Measurements from ENCODE around the gene TPM2.
"Not testable (repeated sequence)": the region's sequence is repeated elsewhere in the genome, so short reads cannot be mapped to it uniquely, and the experiment has no call there.

Gene TPM2

GRCh38 chr9:35643046-35643445, 46.7 kb downstream of the TPM2 start:
- no peak overlapping the region for H3K4me3 Mint-ChIP-seq
- no peak for ATAC-seq
- no peaks in the 10 kb centered on the region for H3K27me3 Mint-ChIP-seq
- H3K9me3 Mint-ChIP-seq, result peaks cover 4 to 13% of the 10 kb centered on the region in 2 donors
- no peak overlapping the region for H3K27ac Mint-ChIP-seq
- no peak for DNase-seq
- peaks cover 76% of the 10 kb centered on the region for H3K4me1 Mint-ChIP-seq

- Mint-ChIP-seq H3K9me3 (peaks cover 4 to 13% of the 10 kb centered on the region in 2 donors), H3K4me1 (peaks cover 80% of the 10 kb centered on the region)
- H3K4me3 Mint-ChIP-seq, ATAC-seq, DNase-seq, H3K27me3 Mint-ChIP-seq, H3K27ac Mint-ChIP-seq: not testable (repeated sequence)
Measured at GRCh38 chr9:35641478-35641877, 48.2 kb downstream of the TPM2 start.

- not testable (repeated sequence) for H3K27ac Mint-ChIP-seq
Measured at GRCh38 chr9:35640431-35640830, 49.3 kb downstream of the TPM2 start.

GRCh38 chr9:35639631-35640030, 50.1 kb downstream of the TPM2 start:
- peaks cover 4 to 13% of the 10 kb centered on the region in 2 donors for H3K9me3 Mint-ChIP-seq
- H3K4me1 Mint-ChIP-seq, result peaks cover 81% of the 10 kb centered on the region
- peak overlapping the region; percentile 77 to 92 for H3K27ac Mint-ChIP-seq
- H3K4me3 Mint-ChIP-seq, result peak overlapping the region; percentile 64 to 75
- no peak for DNase-seq
- H3K27me3 Mint-ChIP-seq, result no peaks in the 10 kb centered on the region
- ATAC-seq, result no peak

More at GRCh38 chr9:35640431-35640830, 49.3 kb downstream of the TPM2 start:
- DNase-seq, H3K4me3 Mint-ChIP-seq, ATAC-seq, H3K27me3 Mint-ChIP-seq: not testable (repeated sequence)
- H3K9me3 Mint-ChIP-seq, result peaks cover 4 to 13% of the 10 kb centered on the region in 2 donors
- peaks cover 80% of the 10 kb centered on the region for H3K4me1 Mint-ChIP-seq

DNA sequence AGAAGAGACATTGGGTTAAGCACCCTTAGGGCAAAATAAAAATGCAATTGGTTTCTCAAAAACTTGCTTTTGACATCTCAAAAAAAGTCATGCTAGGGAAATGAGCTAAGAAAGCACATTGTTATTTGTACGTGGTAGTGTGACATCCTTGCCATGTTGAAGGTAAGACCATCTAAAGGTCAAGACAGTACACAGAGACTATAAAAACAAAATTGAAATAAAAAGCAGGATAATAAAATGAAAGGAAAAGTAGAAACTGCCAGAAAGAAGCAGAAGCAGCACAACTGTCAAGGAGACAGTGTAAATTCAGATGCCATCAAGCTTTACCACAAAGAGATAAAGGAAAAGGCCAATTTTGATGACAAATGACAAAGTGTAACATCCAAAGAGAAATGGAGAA, 50.5 kb downstream of the TPM2 start:
- Mint-ChIP-seq H3K4me1 (peaks cover 80% of the 10 kb centered on the region), H3K27ac (peak overlapping the region; percentile 77 to 92)
- ATAC-seq, result peak; percentile 68

GRCh38 chr9:35638751-35639150, 51.0 kb downstream of the TPM2 start:
- Mint-ChIP-seq H3K4me1 (peaks cover 79% of the 10 kb centered on the region), H3K4me3 (peak overlapping the region; percentile 21 to 38), H3K9me3 (peaks cover 4 to 13% of the 10 kb centered on the region in 2 donors), H3K27ac (peak overlapping the region; percentile 77 to 92)
- not testable (repeated sequence) for H3K27me3 Mint-ChIP-seq, ATAC-seq
- peak in 1 of 2 donors; percentile 42 for DNase-seq

More for the DNA sequence above, 50.5 kb downstream of the TPM2 start:
- not testable (repeated sequence) for DNase-seq, H3K27me3 Mint-ChIP-seq
- Mint-ChIP-seq H3K4me3 (peak overlapping the region; percentile 64 to 75), H3K9me3 (peaks cover 4 to 13% of the 10 kb centered on the region in 2 donors)

DNA sequence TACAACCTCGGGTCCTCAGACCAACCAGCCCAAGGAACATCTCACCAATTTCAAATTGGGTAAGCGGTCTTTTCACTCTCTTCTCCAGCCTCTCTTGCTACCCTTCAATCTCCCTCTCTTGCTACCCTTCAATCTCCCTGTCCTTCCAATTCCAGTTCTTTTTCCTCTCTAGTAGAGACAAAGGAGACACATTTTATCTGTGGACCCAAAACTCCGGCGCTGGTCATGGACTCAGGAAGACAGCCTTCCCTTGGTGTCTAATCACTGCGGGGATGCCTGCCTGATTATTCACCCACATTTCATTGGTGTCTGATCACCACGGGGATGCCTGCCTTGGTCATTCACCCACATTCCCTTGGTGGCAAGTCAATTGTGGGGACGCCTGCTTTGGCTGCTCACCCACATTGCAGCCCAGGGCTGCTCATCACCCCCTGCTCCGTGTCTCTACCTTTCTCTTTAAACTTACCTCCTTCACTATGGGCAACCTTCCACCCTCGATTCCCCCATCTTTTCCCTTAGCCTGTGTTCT, 52.2 kb downstream of the TPM2 start:
- H3K27me3 Mint-ChIP-seq, H3K27ac Mint-ChIP-seq, ATAC-seq, DNase-seq: not testable (repeated sequence)
- H3K4me3 Mint-ChIP-seq, result peak overlapping the region in 1 of 2 donors; percentile 42
- H3K9me3 Mint-ChIP-seq, result peaks cover 4 to 13% of the 10 kb centered on the region in 2 donors
- H3K4me1 Mint-ChIP-seq, result peaks cover 72% of the 10 kb centered on the region

DNA sequence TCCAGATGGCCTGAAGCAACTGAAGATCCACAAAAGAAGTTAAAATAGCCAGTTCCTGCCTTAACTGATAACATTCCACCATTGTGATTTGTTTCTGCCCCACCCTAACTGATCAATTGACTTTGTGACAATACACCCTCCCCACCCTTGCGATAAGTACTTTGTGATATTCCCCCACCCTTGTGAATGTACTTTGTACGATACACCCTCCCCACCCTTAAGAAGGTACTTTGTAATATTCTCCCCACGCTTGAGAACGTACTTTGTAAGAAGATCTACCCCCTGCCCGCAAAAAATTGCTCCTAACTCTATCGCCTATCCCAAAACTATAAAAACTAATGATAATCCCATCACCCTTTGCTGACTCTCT, 52.9 kb downstream of the TPM2 start:
- H3K27ac Mint-ChIP-seq, ATAC-seq, H3K27me3 Mint-ChIP-seq, DNase-seq: not testable (repeated sequence)
- H3K9me3 Mint-ChIP-seq, result peaks cover 4 to 13% of the 10 kb centered on the region in 2 donors
- H3K4me1 Mint-ChIP-seq, result peaks cover 72% of the 10 kb centered on the region
- peak overlapping the region in 1 of 2 donors; percentile 42 for H3K4me3 Mint-ChIP-seq

- H3K4me1 Mint-ChIP-seq, result peaks cover 66% of the 10 kb centered on the region
- ATAC-seq (no peak), DNase-seq (no peak)
- peak overlapping the region; percentile 12 to 44 for H3K4me3 Mint-ChIP-seq
- no peaks in the 10 kb centered on the region for H3K27me3 Mint-ChIP-seq
- H3K27ac Mint-ChIP-seq, result peak overlapping the region in 1 of 2 donors; percentile 82
- H3K9me3 Mint-ChIP-seq, result peaks cover 4 to 13% of the 10 kb centered on the region in 2 donors
Measured at GRCh38 chr9:35636135-35636876, 53.4 kb downstream of the TPM2 start.

GRCh38 chr9:35635730-35636129, 54.0 kb downstream of the TPM2 start:
- ATAC-seq, result no peak
- H3K4me1 Mint-ChIP-seq, result peaks cover 61% of the 10 kb centered on the region
- peaks cover 4 to 7% of the 10 kb centered on the region in 2 donors for H3K9me3 Mint-ChIP-seq
- DNase-seq, result no peak
- H3K27me3 Mint-ChIP-seq, result no peaks in the 10 kb centered on the region
- peak overlapping the region in 1 of 2 donors; percentile 35 for H3K27ac Mint-ChIP-seq
- H3K4me3 Mint-ChIP-seq, result peak overlapping the region; percentile 16 to 40

Measured in stimulated activated naive CD8-positive, alpha-beta T cell treated with anti-CD3 and anti-CD28 coated beads, Interleukin-15, amount 100 ng/mL, for 72 hours (primary cell).